Measurements from ENCODE around the gene CTSZ.

The CTSZ gene

DNA sequence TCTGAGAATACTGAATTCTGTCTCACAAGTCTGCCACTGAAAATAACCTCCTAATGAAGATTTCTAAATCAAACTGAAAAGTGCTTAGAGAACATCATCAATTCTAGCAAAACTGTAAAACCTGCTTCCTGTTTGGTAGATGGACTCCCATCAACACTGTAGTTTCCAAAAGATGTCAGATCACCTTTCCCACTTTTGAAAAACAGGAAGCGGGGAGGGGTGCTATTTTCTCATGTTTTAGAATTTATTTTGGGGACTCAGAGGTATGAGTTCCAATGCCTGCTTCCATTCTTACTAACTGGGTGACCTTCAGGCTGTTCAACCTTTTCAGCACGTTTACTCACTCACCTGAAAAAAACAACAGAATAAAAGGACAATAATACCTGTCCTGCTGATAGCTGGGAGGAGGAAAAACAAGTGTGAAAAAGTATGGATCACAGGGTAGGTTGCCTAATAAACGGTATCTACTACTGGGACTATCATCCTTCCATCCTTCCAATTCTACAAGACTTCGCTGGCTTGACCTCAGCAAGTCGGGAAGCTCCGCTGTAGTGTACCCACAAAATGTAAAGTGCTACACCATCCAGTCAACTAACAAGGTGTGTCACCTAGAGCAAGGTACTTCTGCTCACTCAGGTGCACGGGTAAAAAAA lies 24.0 kb upstream of the CTSZ start:
- DNase-seq: no peak

DNA sequence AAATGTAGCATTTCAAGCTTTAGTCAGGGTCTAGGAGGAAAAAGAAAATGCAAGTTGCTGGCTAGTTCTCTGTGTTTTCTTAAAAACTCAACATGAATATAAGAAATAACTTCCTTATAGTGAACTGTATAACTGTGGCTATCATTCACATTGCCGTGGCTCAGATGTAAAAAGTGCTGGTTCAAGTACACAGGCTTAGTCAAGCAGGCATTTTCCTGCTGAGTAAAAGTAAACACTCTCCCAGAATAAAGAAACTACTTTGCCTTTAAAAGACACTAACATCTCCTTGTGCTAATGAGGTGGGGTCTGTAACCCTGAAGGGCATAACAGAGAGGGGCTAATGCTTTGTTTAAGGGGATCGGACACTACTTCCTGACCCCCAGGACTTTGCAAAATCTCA lies 21.8 kb upstream of the CTSZ start:
- DNase-seq: no peak

DNA sequence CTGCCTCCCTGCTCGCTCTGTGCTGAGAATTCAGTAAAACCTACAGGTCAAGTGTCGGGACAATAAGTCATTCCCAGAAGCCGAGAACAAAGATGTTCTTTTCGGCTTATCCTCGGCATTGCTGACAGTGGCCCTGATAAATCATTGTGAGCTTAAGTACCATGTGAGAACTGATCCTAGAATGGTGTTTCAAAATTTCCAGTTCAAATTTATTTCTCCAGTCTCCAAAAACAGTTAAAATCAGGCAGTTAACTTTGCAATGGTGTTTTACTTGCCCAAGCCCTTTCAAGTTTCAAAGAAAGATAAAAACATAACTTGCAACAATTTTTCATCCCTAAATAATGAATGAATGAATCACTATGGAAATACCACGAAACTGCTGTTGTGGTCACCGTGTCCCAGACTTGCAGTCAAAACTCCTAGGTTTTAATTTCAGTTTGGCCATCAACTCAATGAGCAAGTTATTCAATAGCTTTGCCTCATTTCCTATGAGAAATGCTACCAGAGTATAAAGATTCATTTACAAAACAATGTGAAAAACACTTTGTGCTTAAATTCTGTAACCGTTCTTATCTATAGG lies 20.8 kb upstream of the CTSZ start:
- DNase-seq: no peak

DNA sequence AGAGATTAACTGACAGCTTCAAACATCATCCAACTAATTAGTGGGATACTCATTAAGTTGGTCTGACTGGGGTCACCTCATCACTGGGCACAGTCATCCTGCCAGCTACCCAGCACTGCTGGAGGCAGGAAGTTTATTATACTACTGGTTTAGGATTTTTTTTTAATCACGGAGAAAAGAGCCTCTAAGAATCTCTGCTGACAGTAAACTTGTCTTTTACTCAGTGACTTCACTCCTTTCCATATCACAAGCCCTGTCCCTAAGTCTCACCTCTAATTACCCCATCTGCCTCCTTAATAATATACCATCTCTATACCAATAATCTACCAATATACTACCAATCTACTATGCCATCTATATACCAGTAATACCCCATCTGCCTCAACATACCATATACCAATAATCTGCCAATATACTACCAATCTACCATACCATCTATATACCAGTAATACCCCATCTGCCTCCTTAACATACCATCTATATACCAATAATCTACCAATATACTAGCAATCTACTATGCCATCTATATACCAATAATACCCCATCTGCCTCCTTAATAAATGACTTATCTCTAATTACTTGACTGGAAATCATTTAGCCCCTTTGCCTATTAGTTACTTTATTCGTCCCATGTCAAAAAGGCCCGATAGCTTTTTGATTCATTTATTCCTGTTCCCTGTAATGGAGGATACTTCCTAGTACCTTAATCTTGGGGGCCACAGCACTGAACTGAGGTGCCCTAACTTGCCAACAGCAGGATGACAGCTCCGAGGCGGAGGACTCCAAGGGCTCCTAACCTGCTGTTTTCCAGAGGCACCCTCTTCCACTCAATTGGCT lies 20.1 kb upstream of the CTSZ start:
- DNase-seq: no peak

DNA sequence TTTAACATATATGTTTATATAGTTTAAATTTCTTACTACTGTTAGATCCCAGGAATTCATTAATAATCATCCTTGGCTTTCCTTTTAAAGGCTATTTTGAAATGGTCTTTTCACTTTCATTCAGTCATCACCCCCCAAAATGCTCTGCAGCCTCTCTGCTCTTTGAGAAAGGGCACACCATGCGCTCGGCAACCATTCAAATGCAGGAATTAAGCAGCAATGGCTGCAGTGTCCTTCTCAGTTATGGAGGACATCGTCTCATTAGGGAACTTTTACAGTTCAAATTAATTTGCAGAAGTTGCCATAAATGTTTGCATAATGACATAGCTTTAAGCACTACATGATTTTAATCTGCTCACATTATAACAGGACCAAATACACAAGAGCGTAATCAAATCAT lies 18.5 kb upstream of the CTSZ start:
- no peak for DNase-seq

DNA sequence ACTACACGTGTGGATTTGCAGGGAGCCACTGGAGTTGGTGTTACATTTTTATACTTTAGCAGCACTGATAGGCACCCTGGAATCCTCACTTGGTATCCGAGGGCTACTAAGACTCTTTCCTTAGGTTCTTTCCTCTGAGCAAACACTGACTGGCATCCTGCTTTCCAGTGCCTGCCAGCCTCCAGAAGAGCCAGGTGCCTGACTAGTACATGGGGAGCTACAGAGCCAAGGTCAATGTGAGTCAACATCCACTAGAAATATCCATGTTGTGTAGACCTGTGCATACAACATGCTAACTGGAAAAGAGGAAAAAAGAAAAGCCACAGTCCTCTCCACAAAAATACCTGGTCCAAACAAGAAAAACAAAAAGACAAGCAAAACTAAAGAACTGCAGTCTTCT lies 18.0 kb upstream of the CTSZ start:
- no peak for DNase-seq

DNA sequence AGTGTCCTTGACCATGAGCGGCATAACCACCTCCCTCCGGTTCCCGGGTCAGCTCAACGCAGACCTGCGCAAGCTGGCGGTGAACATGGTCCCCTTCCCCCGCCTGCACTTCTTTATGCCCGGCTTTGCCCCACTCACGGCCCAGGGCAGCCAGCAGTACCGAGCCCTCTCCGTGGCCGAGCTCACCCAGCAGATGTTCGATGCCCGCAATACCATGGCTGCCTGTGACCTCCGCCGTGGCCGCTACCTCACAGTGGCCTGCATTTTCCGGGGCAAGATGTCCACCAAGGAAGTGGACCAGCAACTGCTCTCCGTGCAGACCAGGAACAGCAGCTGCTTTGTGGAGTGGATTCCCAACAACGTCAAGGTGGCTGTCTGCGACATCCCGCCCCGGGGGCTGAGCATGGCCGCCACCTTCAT lies 17.1 kb upstream of the CTSZ start:
- DNase-seq: no peak

DNA sequence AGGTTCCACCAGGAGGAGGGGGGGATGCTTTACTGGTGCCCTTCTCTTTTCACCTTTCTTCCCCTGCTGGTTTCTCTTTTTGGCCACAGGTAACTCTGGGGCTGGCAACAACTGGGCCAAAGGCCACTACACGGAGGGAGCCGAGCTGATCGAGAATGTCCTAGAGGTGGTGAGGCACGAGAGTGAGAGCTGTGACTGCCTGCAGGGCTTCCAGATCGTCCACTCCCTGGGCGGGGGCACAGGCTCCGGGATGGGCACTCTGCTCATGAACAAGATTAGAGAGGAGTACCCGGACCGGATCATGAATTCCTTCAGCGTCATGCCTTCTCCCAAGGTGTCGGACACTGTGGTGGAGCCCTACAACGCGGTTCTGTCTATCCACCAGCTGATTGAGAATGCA lies 16.6 kb upstream of the CTSZ start:
- DNase-seq: no peak

DNA sequence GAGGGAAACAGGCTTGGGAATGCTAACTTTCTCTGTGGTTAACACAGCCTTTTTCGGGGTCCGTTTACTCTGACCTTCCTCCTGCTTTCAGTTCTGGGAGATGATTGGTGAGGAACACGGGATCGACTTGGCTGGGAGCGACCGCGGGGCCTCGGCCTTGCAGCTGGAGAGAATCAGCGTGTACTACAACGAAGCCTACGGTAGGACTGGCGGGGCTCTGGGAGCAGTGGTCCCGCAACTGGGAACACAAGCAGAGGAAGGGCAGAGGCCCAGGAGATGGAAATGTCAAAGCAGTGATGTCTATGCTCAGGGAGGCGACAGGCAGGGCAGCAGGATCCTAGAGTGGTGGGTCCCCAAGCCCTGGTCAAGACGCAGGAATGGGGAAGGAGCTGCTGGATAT lies 15.7 kb upstream of the CTSZ start:
- DNase-seq: no peak

DNA sequence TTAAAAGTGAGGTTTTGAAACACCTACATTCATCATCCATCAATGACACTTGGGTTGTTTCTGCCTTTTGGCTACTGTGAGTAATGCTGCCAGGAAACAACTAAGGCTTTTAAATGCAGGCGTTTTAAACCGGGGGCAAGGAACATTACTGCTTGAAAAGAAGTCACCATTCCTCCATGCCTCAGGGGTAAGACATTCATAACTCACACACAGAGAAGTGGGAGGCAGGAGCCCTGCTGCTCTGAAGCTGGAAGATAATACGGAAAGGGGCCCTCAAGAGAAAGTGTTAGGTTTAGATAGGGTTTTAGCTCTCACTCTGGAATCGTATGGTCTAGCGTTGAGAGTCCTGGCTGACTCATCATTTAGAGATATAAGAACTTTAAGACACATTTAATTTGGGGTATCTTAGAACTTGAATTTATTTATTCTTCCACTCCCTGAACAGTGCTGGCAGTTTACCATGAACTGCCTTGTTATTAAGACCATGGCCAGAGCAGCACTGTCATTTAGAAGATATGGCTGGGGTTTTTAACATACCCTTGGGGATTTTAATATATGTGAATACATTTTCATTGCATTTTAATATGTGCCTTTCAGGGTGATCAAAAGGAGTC lies 14.0 kb upstream of the CTSZ start:
- no peak for DNase-seq

DNA sequence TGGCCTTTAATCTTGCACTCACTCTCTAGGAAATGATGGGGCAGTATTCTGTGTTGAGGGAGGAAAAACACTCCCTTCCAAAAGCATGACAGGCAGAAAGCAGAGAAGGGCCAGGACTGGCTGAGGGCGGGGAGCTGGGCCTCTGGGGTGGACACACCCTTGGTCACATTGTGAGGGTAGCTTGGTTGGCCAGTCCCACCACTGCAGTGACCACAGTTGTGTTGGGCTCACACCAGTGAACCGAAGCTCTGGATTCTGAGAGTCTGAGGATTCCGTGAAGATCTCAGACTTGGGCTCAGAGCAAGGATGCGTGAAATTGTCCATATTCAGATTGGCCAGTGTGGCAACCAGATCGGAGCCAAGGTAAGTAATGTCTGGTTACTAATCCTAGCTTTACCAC lies 12.2 kb upstream of the CTSZ start, which contains the start of gene TUBB1:
TSS of gene TUBB1 (plus strand) at position 213 of the 400 bp plus-strand sequence. CDS start at position 307, 94 bp downstream.
- no peak for DNase-seq

DNA sequence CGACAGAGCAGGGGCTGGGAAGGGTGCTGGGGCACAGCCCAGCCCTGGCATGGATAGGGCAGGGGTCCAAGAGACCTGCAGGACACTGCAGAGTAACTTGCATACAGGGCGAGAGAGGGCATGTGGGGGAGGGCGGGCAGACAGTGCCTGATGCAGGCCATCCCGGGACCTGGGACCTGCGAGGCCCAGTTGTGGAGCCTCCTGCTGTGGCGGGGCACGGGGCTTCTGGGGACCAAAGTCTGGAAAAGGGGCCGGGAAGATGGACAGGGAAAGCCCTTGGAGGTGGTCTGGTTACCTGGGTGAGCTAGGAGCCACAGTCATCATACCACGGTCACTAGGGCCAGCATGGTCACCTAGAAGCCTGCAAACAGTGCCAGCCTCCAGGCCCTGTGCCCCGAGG lies 11.8 kb upstream of the CTSZ start:
- no peak for DNase-seq

DNA sequence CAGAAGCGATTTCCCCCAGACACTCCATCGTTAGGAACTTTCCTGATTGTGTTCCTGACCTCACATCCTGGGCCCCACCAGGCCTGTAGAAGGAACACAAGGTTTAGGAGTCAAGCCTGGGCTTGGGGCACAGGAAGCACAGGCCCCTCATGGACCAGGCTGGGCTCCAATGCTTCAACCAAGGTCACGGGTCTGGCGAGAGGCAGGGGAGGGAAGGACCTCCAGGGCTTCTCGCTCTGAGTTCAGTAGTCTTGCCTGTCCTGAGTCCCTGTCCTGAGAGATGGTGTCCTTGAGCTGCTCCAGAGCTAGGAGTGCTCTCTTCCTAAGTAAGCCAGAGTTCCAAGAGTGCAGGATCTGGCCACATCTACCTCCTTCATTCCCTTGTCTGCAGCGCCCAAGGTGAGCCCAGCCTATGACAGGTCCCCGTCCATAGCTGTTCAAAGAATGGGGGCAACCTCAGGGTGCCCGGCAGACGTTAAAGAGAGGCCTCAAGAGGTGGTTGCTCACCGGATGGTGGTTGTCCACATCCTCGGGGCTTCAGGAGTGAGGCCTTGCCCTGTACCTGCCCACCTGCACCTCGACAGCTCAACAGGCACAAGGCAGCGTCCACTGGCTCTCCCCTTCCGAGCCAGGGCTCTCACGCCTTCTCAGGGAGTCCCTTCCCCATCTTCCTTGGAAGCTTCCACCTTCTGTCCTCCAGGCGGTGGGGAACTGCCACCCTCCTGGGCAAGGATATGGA lies 10.6 kb upstream of the CTSZ start:
- DNase-seq: no peak

DNA sequence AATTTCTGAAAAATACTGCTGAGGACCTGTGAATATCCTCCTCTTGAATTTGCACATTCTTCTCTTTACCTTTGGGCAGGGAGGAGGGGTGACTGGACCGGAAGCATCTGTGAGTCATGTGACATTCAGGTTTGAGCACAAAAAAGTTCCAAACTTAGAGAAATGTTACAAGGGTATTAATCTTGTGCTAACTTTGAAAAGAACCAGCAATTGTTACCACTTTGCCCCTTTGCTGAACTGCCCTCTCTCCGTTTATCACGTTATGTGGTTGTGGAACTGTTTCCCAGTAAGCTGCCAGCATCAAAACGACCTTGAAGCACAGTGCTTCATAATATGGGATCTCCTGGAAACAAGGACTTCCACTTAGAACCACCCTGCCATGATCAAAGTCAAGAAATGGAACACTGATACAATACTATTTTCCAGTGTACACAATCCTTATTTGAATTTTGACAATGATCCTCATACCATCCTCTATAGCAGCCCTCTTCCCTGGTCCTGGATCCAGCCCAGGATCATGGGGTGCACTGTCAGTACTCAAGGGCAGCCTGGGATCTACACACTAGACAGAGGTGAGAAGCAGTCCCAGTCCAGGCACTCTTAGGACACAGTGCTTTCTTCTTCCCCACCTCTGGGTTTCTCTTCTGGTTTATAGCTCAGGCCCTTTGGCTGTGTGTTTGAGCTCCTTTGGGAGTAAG lies 9.9 kb upstream of the CTSZ start:
- DNase-seq: no peak

DNA sequence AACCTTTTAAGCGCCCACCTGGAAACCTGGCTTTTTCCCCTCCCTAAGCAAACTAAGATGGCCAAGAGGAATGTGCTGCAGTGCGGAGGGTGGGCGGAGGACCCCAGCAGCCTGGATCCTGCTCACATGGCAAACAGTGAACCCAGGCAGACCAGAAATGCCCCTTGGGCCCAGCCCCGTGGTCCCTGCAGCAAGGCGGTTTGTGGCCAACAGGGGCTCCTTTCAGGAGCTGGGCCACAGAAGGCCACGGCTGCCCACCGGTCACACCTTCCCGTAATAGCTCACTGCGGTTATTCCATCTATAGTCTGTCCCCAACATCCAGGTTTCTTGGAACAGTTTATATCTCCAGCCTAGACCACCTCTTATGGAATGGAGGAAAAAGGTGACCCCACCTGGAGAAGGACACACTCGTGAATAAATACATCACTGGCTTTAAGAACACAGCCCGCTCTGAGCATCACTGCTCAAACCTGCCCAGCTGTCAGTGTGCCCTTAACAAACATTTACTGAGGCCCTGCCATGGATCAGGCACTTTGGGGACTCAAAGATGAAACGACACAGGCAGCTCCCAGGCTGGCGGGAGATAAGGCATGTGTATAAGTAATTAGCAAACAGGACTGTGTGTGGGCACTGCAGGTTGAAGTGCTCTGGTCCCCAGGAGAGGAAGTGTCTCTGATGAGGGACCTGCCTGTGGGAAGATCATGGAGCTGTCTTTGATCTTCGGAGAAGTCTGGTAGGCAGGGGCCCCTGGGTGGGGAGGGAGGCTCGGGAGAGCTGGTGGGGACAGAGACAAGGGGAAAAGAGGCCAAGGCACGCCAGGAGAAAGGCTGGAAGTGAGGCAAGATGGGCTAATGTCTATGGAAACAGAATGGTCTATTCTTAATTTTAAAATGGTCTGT lies 9.0 kb upstream of the CTSZ start:
- no peak for DNase-seq

DNA sequence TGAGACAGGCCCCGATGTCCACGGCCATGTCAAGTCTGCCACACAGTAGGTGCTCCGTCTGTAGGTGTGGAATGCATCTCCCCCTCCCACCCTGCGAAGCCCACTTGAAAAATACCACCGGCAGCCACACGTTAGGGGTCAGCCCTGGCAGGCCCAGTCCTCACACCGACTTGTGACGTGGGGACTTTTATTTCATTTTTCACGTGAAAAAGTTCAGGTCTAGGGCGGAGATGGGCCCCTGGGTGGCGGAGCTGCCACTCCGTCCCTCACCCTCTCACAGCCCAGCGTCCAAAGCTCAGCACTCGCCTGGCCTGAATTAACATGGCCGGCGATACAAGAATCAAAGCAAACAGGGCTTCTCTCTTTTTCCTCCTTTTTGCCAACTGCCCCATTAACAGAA lies 8.4 kb upstream of the CTSZ start:
- no peak for DNase-seq

DNA sequence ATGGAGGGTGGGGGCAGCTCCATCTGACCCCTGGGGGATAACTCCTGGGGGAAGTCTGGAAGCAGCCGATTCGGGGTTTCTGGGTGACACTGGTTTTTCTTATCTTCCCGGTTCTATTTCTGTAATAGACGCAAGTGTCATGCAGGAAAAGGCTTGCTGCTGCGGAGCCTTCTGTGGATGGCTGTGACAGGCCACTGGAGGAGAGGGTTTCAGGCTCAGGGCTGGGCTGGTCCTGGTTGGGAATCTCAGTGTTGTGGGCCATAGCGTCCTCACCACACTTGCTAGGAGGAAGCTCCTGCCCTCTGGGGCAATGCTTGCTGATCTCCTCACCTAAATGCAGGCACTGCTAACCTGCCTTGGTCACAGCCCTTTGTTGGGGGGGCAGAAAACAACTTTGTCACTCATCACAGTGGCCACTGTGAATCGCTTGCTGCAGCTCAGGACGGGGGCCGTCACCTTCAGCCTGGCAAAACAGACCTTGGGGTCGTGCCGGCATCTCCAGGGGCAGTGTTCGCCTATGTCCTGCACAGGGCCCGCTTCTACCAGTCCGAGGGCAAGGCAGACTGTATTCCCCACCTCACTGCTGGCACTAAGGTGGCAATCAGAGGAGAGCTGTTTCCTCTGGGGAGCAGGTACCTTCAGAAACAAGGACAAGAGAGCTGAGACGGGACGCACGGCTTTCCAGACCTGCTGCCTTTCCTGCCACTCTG lies 7.8 kb upstream of the CTSZ start:
- no peak for DNase-seq

DNA sequence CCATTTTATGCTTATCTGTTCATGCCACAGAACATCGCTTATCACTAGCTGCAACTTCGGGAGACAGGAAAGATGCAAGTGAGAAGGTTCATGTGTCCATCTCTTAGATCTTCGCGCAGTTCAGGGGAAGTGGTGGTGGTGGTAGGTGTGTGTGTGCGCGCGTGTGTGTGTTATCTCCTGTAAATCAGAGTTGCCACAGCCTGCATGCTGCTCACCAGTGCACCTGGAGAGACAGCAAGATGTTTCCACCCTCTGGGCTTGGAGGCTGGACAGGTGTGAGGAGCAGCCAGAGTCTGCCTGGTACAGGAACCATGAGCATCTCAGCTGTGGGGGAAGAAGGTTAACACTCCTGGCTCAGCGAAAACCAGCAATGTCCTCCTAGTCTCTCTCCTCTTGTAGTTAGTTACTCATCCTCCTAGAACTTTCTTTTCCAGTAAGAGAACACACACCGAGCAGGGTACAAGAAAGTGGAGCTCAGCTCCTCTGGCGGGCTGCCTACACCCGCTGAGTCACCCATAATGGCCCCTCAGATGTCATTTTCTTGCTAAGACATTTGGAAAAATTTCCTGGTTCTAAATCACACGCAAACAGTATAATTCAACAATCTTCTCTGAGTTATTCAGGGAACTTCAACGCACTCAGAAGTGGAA lies 7.0 kb upstream of the CTSZ start:
- no peak for DNase-seq

DNA sequence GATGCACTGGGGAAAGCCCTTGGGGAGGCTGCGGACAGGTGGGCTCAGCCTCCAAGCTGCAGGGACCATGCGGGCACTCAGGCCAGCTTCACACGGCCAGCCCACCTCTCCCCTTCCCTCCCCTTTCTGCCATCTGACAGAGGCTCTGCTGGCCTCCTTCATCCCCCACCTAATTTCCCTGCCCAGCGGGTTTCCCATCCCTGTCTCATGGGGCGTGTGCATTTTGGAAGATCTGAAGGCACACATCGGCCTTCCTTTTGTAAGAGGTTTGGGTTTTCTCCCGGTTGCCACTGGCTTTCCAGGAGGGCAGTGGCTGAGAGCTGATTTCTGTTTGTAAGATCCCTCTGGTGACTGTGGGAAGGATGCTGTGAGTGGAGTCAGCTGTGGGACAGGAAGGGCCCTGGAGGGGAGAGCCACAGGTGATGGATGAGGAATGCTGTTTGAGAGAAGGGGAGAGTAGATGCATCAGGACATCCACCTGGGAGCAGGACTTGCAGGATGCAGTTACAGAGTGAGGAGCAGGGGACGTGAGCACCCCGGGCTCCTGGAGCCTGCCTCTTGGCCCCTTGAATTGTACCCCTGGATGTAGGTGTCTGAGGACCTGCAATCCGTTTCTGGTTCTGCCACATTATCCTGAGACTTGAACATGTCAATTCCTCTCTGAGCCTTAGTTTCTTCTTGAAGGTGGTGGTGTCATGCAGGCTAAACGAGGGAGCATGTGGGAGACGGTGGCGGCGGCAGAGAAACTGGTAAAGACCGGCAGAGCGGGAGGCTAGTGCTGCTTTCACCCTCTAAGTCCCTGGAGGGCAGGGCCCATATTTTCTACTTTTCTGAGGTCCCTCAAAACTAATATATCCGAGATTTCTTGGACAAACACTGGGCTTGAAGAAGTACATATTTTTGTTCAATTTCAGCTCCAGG lies 6.2 kb upstream of the CTSZ start:
- no peak for DNase-seq
